NCI-H748 (cell line): ENCODE measurements around the gene TMOD2.

ENCODE experiments used
- DNase-seq: peaks from one replicate; lab custom pipeline; 2025; ENCODE audit not compliant: unreplicated experiment; lab: John Stamatoyannopoulos, UW

Gene TMOD2

GRCh38 chr15:51735228-51736010 is 16.0 kb upstream of the TMOD2 start:
- no peak for DNase-seq

- DNase-seq, result no peak
Measured at GRCh38 chr15:51736069-51736468, 15.3 kb upstream of the TMOD2 start.

DNA sequence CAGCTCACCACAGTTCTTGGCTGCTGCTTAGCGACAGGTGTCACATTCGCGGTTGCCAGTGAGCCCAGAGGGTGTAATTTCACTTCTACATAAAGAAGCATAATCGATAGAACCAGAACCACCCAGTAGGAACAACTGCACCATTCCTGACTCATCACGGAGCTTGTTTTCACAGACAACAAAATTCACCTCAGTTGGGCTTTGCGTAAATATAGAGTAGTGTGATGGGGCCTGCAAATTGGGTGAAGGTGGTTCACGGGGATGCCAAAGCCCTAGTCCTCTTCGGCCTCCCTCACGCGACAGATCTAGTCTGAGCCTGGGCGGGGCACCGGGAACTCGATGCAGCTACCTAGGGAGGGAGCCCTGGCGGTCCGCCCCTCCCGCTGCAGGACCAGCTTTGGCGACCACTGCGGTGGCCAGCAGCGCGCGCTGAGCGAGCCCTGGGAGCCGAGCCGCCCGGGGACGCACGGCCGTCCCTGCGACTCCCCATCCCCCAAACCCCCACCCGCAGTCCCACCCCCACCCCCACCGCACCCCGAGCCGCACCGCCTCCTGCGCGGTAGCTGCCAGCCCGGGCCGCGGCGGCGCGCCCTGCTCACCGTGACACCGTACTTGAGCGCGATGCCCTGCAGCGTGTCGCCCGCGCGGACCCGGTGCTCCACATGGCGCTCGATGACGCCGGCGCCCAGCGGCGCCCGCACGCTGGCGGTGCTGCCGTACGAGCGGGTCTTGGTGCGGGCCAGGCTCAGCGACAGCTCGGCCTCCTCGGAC is 14.5 kb upstream of the TMOD2 start:
- DNase-seq, result peak; percentile 71

- peak; percentile 63 for DNase-seq
Measured at GRCh38 chr15:51737522-51738305, 13.7 kb upstream of the TMOD2 start, which contains the start of gene LYSMD2. TSS of gene LYSMD2 (minus strand) at chr15:51737655. CDS start at chr15:51737622, 33 bp downstream.

- DNase-seq, result no peak
Measured at GRCh38 chr15:51738553-51738952, 12.8 kb upstream of the TMOD2 start.

- no peak for DNase-seq
Measured at GRCh38 chr15:51739061-51739712, 12.2 kb upstream of the TMOD2 start.

DNA sequence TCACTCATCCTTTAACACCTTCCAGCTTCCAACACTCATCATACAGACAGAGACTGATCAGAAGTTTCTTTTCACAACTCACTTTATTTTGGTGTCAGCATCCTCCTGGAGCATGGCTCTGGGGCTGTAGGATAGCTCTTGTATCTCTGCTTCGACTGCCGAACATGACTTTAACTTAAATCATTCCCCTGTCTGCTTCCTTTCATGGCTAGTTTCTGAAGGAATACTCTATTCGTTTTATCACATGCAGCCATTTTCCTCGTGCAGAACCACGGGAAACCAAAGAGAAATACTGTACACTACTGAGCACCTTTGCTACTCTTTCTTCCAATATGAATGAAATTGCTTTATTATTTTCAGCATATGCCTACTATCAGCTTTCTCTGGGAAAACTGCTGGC is 2.1 kb upstream of the TMOD2 start:
- DNase-seq, result no peak

- DNase-seq, result no peak
Measured at GRCh38 chr15:51750186-51750585, 1.2 kb upstream of the TMOD2 start.

DNA sequence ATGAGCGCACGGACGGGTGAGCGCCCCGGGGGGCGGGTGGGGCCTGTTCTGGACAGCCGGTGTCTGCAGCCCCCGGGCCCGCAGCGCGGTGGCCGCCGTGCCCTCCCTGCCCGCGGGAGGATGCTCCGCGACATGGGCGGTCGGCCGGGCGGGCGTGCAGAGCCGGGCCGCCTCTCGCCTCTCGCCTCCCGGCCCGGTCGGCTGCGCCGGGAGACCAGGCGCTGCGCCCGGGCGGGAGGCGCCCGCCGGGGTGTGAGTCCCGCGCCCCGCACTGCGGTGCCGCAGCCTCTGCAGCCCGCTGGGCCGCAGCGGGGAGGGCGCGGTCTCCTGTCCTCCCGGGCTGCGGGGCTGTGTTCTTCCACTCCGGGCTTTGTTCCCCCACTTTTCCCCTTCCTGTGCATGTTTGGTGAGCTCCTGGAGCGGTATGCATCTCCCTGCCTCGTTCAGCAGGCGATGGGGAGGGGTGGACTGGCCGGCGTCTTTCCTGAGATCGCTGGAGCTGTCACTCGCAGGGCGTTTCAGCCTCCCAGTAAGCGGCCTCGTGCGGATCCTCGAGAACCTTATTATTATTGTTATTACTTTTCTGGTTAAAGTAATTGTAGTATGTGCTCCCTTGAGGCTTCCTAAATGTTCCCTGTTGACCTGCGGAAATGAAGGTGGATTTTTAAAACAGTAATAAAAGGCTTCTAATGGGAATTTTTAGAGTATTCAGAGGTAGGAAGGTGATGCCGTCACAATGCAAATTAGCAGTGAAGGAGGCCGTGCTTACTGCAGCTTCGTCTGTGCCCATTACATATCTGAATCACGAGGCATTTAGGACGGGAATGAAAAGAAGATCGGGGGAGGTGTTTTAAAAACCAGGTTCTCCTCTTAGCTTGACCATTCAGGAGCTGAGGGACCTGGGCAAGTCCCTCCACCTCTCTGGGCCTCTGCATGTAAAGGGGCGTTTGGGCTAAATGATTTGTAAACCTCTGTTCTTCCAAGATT is 593 bp downstream of the TMOD2 start:
- DNase-seq, result peak; percentile 62

DNA sequence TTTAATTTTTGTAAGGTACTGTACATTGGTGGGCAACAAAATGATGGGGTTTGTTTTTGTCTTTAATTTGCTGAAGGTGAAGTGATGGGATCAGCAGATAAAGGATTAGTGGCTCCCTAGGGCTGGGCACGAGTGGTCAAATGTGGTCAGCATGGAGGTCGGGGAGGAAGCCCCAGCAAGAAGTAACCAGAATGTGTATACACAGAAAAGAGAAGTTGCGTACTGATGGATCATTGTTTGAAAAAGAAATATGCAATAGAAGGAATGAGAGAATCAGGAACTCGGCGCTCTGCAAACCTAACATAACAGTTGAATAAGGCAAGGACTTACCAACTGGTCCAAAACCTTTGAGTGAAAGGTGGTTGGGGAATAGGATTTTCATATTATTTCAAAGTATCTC is 1.5 kb downstream of the TMOD2 start:
- no peak for DNase-seq

- DNase-seq, result no peak
Measured at GRCh38 chr15:51754267-51754666, 2.9 kb downstream of the TMOD2 start.

DNA sequence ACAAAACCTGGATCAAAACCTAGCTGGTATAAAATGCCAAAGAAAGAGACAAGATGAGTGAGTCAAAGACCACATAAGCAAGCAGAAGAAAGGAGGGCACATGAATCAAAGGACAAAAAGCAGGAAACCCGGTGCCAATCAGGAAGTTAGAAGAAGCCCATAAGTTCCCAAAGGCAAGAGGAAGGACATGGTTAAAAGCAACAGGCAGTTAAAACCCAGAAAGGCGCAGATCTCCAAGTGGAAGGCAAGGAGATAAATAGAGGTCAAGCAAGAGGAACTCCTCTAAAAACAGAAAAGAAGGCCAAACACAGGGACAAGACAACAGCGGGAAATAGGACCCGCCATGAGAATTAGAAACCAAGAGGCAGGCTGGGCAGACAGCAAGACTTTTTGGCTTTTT is 4.4 kb downstream of the TMOD2 start:
- no peak for DNase-seq

- DNase-seq, result no peak
Measured at GRCh38 chr15:51756482-51756881, 5.1 kb downstream of the TMOD2 start.

- DNase-seq, result no peak
Measured at GRCh38 chr15:51757450-51757849, 6.1 kb downstream of the TMOD2 start.

DNA sequence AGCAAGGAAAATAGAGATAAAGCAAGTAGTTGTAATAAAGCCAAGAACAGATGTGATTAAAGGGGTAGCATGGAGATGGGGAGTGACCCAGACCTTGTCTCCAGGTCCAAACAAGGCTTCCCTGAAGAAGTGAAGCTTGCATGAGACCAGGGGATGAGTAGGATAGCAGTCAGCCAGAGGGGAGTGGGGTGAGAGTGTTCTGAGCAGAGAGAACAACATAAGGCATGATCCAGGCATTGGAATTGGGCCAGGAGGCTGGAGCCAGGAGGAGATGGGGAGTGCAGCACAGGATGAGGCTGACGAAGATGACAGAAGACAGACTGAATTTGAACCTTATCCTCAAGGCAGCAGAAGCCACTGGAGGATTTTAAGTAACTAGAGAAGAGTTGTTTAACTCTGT is 7.2 kb downstream of the TMOD2 start:
- DNase-seq, result no peak

- no peak for DNase-seq
Measured at GRCh38 chr15:51759557-51760070, 8.2 kb downstream of the TMOD2 start.

DNA sequence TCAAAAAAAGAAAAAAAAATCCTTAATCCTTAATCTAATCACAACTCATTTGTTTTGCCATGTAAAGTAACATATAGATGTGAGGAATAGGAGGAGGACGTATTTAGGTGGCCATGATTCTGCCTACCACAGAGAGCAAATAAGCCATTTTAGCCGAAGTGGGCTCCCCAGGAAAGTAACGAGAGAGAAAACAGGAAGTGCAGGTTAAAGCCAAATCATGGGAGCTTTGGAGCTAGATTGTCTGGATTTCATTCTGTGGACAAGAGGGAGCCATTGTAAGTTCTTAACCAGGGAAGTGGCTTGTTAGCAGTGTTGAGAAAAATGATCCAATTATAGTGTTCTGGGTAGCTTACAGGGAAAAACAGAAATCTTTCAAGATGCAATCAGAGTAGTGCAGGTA is 9.4 kb downstream of the TMOD2 start:
- peak; percentile 9 for DNase-seq

DNA sequence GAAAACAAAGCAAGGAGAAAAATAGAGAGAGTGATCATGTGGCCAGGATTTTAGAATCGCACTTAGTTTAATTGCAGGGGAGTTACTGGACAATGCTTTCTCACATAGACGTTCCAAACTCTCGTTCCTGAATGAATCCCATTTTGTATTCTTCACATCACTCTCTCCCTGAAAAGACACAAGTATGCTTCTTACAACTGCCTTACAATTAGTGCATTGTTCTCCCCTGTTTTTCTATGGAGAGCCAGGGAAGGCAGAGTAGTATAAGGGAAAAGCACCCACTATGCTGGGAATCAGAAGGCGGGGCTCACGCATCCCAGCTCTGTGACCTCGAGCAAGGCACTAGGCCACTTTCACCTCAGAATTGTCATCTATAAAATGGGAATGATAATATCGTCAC is 14.4 kb downstream of the TMOD2 start:
- no peak for DNase-seq

DNA sequence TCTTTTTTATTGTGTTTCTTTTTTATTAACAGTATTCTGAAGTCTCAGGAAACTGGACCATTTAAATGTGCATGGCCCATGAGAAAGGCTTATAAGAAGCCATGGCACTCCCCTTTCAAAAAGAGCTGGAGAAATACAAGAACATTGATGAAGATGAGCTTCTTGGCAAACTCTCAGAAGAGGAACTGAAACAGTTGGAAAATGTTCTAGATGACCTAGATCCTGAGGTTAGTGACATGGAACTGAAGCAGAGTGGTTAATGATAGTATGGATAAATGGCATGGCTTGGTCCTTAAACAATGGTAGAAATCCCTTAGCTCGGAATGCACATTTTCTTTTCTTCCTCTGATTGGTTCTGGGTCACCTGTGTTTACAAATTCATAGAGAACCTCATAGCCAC is 14.9 kb downstream of the TMOD2 start:
- no peak for DNase-seq

- DNase-seq, result no peak
Measured at GRCh38 chr15:51768018-51768417, 16.6 kb downstream of the TMOD2 start.
